ENCODE data around the gene PGAP2. TPM values are rescaled to one million over a fixed set of nuclear protein-coding genes. Genes with fewer than 3 reads are reported as not detected.
A peak's percentile ranks its signal among the peaks of the same experiment; 100 is the strongest.
"Not testable (repeated sequence)": the region's sequence is repeated elsewhere in the genome, so short reads cannot be mapped to it uniquely, and the experiment has no call there.

PGAP2 gene
- total RNA-seq, 2 experiments from 2014 or later: 33.6 to 39.2 TPM

GRCh38 chr11:3803726-3804495 lies 4.4 kb upstream of the PGAP2 start:
- intact Hi-C loops (cut with DNase I, micrococcal nuclease): loop anchor here in 1 of 2 experiments (10.0 kb wide), 1 partner anchor 349 kb away; no protein-coding TSS in a partner anchor
- ATAC-seq (no peak), DNase-seq (no peak)
- POLR2A ChIA-PET: no interaction called here
- Mint-ChIP-seq H3K36me3 (ENCODE audit: low read depth) (no peaks in the 10 kb centered on the region), H3K9me3 (ENCODE audit: low read depth) (no peaks in the 10 kb centered on the region), H3K27ac (no peak overlapping the region), H3K4me3 (no peak overlapping the region), H3K27me3 (no peaks in the 10 kb centered on the region), H3K4me1 (peaks cover 20% of the 10 kb centered on the region)
- CTCF ChIA-PET: interaction anchor here (0.7 to 1.1 kb wide), 3 partner anchors 8 to 255 kb away, joined by 3 to 4 read pairs (median 3); no protein-coding TSS in a partner anchor

- no peaks in the 10 kb centered on the region for H3K27me3 Mint-ChIP-seq
- POLR2A ChIA-PET: interaction anchor here (0.6 to 1.8 kb wide), 2 partner anchors 11 to 24 kb away, joined by 5 to 7 read pairs; partner anchors contain the start of gene NUP98
- no peaks in the 10 kb centered on the region for H3K9me3 Mint-ChIP-seq (ENCODE audit: low read depth)
- intact Hi-C loops (cut with DNase I, micrococcal nuclease): loop anchor here (1.0 to 10.0 kb wide), 8 partner anchors 12 to 354 kb away; partner anchors contain the start of gene NUP98 (in 2 of the 2)
- peak overlapping the region; percentile 93 for H3K4me3 Mint-ChIP-seq
- CTCF ChIA-PET: interaction anchor here (0.6 to 5.5 kb wide), 33 partner anchors 10 to 286 kb away, joined by 3 to 47 read pairs (median 4); partner anchors contain the start of gene NUP98
- DNase-seq: peak; percentile 61
- H3K36me3 Mint-ChIP-seq (ENCODE audit: low read depth): peaks cover 3% of the 10 kb centered on the region
- H3K27ac Mint-ChIP-seq: peak overlapping the region; percentile 66
- H3K4me1 Mint-ChIP-seq: peaks cover 22% of the 10 kb centered on the region
- ATAC-seq: peak; percentile 82
Observed at GRCh38 chr11:3808861-3809623, 682 bp downstream of the PGAP2 start.

GRCh38 chr11:3809624-3809928 lies 1.2 kb downstream of the PGAP2 start:
- CTCF ChIA-PET: interaction anchor here (0.9 to 5.5 kb wide), 18 partner anchors 9 to 286 kb away, joined by 3 to 47 read pairs (median 6); partner anchors contain the start of gene NUP98

GRCh38 chr11:3810446-3810845 lies 2.1 kb downstream of the PGAP2 start:
- CTCF ChIA-PET: interaction anchor here (0.7 to 5.5 kb wide), 6 partner anchors 12 to 263 kb away, joined by 3 to 47 read pairs (median 4); partner anchors contain the start of gene NUP98
- no peak overlapping the region for H3K27ac Mint-ChIP-seq
- H3K9me3 Mint-ChIP-seq (ENCODE audit: low read depth): no peaks in the 10 kb centered on the region
- no peaks in the 10 kb centered on the region for H3K27me3 Mint-ChIP-seq
- intact Hi-C loops (cut with DNase I, micrococcal nuclease): no loop called here
- peaks cover 4% of the 10 kb centered on the region for H3K36me3 Mint-ChIP-seq (ENCODE audit: low read depth)
- H3K4me1 Mint-ChIP-seq: peaks cover 17% of the 10 kb centered on the region
- ATAC-seq: no peak
- DNase-seq: no peak
- H3K4me3 Mint-ChIP-seq: no peak overlapping the region
- POLR2A ChIA-PET: interaction anchor here (1.8 kb wide), 1 partner anchor 13 kb away, joined by 5 read pairs; the partner anchor contains the start of gene NUP98

More at GRCh38 chr11:3809624-3809928, 1.2 kb downstream of the PGAP2 start:
- ATAC-seq (no peak), DNase-seq (no peak)
- Mint-ChIP-seq H3K4me1 (peaks cover 17% of the 10 kb centered on the region), H3K4me3 (no peak overlapping the region), H3K36me3 (ENCODE audit: low read depth) (peaks cover 4% of the 10 kb centered on the region), H3K27ac (no peak overlapping the region), H3K27me3 (no peaks in the 10 kb centered on the region), H3K9me3 (ENCODE audit: low read depth) (no peaks in the 10 kb centered on the region)
- POLR2A ChIA-PET: interaction anchor here (0.6 to 1.8 kb wide), 2 partner anchors 12 to 24 kb away, joined by 5 to 7 read pairs; partner anchors contain the start of gene NUP98
- intact Hi-C loops (cut with DNase I, micrococcal nuclease): loop anchor here (2.0 to 10.0 kb wide), 5 partner anchors 25 to 355 kb away; no protein-coding TSS in a partner anchor

GRCh38 chr11:3810951-3811350 lies 2.6 kb downstream of the PGAP2 start:
- H3K4me1 Mint-ChIP-seq: peaks cover 17% of the 10 kb centered on the region

GRCh38 chr11:3814832-3815231 lies 6.5 kb downstream of the PGAP2 start:
- DNase-seq; ATAC-seq; H3K36me3 Mint-ChIP-seq (ENCODE audit: low read depth); H3K4me1 Mint-ChIP-seq; H3K27me3 Mint-ChIP-seq; intact Hi-C loops (cut with DNase I, micrococcal nuclease); H3K9me3 Mint-ChIP-seq (ENCODE audit: low read depth); H3K4me3 Mint-ChIP-seq; H3K27ac Mint-ChIP-seq; CTCF ChIA-PET: not testable (repeated sequence)
- POLR2A ChIA-PET: interaction anchor here (0.6 kb wide), 1 partner anchor 14 kb away, joined by 6 read pairs; no protein-coding TSS in a partner anchor

More at GRCh38 chr11:3810951-3811350, 2.6 kb downstream of the PGAP2 start:
- POLR2A ChIA-PET: no interaction called here
- Mint-ChIP-seq H3K36me3 (ENCODE audit: low read depth) (peaks cover 4% of the 10 kb centered on the region), H3K27ac (no peak overlapping the region), H3K27me3 (no peaks in the 10 kb centered on the region), H3K9me3 (ENCODE audit: low read depth) (no peaks in the 10 kb centered on the region), H3K4me3 (no peak overlapping the region)
- CTCF ChIA-PET: interaction anchor here (0.7 to 5.5 kb wide), 6 partner anchors 13 to 262 kb away, joined by 3 to 47 read pairs (median 4); partner anchors contain the start of gene NUP98
- ATAC-seq (no peak), DNase-seq (no peak)
- intact Hi-C loops (cut with DNase I, micrococcal nuclease): no loop called here

- Mint-ChIP-seq H3K4me1 (no peaks in the 10 kb centered on the region), H3K4me3 (no peak overlapping the region), H3K27me3 (no peaks in the 10 kb centered on the region), H3K36me3 (ENCODE audit: low read depth) (peaks cover 4% of the 10 kb centered on the region), H3K27ac (no peak overlapping the region), H3K9me3 (ENCODE audit: low read depth) (no peaks in the 10 kb centered on the region)
- ChIA-PET CTCF (interaction anchor here (0.5 to 0.7 kb wide), 2 partner anchors 9 to 97 kb away, joined by 3 to 4 read pairs; no protein-coding TSS in a partner anchor), POLR2A (no interaction called here)
- intact Hi-C loops (cut with DNase I, micrococcal nuclease): no loop called here
- no peak for DNase-seq
- ATAC-seq: no peak
Observed at GRCh38 chr11:3815845-3816244, 7.5 kb downstream of the PGAP2 start.

- Mint-ChIP-seq H3K27ac (no peak overlapping the region), H3K4me3 (no peak overlapping the region), H3K36me3 (ENCODE audit: low read depth) (peaks cover 4% of the 10 kb centered on the region), H3K4me1 (no peaks in the 10 kb centered on the region), H3K27me3 (no peaks in the 10 kb centered on the region), H3K9me3 (ENCODE audit: low read depth) (no peaks in the 10 kb centered on the region)
- no peak for DNase-seq
- ChIA-PET POLR2A (no interaction called here), CTCF (no interaction called here)
- no peak for ATAC-seq
- intact Hi-C loops (cut with DNase I, micrococcal nuclease): no loop called here
Observed at GRCh38 chr11:3816673-3817072, 8.3 kb downstream of the PGAP2 start.

GRCh38 chr11:3817181-3817800 lies 8.9 kb downstream of the PGAP2 start:
- ChIA-PET CTCF (interaction anchor here (2.1 to 3.4 kb wide), 2 partner anchors 8 to 256 kb away, joined by 15 to 17 read pairs; partner anchors contain the start of gene PGAP2), POLR2A (no interaction called here)
- Mint-ChIP-seq H3K4me1 (no peaks in the 10 kb centered on the region), H3K9me3 (ENCODE audit: low read depth) (no peaks in the 10 kb centered on the region), H3K27me3 (no peaks in the 10 kb centered on the region), H3K27ac (no peak overlapping the region), H3K4me3 (no peak overlapping the region), H3K36me3 (ENCODE audit: low read depth) (peaks cover 4% of the 10 kb centered on the region)
- intact Hi-C loops (cut with DNase I, micrococcal nuclease): no loop called here
- no peak for ATAC-seq
- DNase-seq: no peak

- no peaks in the 10 kb centered on the region for H3K27me3 Mint-ChIP-seq
- H3K9me3 Mint-ChIP-seq (ENCODE audit: low read depth): no peaks in the 10 kb centered on the region
- POLR2A ChIA-PET: no interaction called here
- CTCF ChIA-PET: interaction anchor here (0.9 to 3.4 kb wide), 4 partner anchors 13 to 252 kb away, joined by 3 to 17 read pairs (median 4); partner anchors contain the start of gene PGAP2
- H3K4me1 Mint-ChIP-seq: peaks cover 13% of the 10 kb centered on the region
- H3K36me3 Mint-ChIP-seq (ENCODE audit: low read depth): peaks cover 18% of the 10 kb centered on the region
- no peak overlapping the region for H3K27ac Mint-ChIP-seq
- intact Hi-C loops (cut with DNase I, micrococcal nuclease): no loop called here
- no peak overlapping the region for H3K4me3 Mint-ChIP-seq
- ATAC-seq: no peak
- DNase-seq: no peak
Observed at GRCh38 chr11:3820971-3821370, 12.6 kb downstream of the PGAP2 start.

GRCh38 chr11:3822312-3822711 lies 14.0 kb downstream of the PGAP2 start:
- ChIA-PET POLR2A (no interaction called here), CTCF (interaction anchor here (0.7 to 2.2 kb wide), 3 partner anchors 14 to 251 kb away, joined by 3 to 7 read pairs (median 6); partner anchors contain the start of gene PGAP2)
- ATAC-seq (no peak), DNase-seq (no peak)
- Mint-ChIP-seq H3K36me3 (ENCODE audit: low read depth) (peaks cover 32% of the 10 kb centered on the region), H3K4me3 (no peak overlapping the region), H3K27me3 (no peaks in the 10 kb centered on the region), H3K27ac (no peak overlapping the region), H3K9me3 (ENCODE audit: low read depth) (no peaks in the 10 kb centered on the region), H3K4me1 (peaks cover 21% of the 10 kb centered on the region)
- intact Hi-C loops (cut with DNase I, micrococcal nuclease): no loop called here
